ENCODE measurements around the gene STRIT1.
"Not testable (repeated sequence)": the region's sequence is repeated elsewhere in the genome, so short reads cannot be mapped to it uniquely, and the experiment has no call there.

The STRIT1 gene

DNA sequence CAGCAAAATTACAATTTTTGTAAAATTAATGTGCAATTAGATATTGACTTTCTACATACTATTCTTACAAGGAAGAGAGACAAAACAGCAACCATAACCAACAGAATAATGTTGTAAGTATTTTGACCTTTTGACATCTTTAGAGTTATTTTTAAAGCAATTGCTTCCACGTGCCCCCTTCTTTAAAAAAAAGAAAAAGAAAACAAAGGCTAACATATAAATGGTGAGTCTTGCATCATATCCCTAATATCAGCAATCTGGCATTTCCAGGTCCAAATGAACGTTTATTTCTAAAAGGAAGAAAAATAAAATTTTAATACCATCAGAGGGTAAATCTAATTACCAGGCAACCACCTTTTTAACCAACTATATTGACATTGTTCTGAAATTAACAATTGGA lies 19.3 kb upstream of the STRIT1 start:
- ATAC-seq, result no peak

DNA sequence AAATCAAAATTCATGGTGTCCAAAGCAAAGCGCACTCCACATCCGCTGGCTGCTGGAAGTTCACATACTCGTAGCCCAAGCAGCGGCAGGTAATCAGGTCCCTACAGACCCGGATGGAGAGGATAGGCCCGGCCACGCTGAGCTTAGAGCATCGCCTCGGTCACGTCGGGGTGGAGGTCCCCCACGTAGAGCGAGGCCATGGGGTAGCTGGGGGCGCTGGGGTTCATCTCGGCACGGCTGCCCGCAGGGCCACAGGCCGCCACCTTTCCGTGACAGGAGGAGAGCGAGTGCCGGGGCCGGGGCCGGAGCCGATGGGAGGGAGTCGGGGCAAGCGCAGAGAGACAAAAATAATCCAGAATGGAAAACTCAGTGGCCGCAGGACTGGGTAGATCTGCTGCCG lies 16.1 kb upstream of the STRIT1 start:
- ATAC-seq, result no peak

DNA sequence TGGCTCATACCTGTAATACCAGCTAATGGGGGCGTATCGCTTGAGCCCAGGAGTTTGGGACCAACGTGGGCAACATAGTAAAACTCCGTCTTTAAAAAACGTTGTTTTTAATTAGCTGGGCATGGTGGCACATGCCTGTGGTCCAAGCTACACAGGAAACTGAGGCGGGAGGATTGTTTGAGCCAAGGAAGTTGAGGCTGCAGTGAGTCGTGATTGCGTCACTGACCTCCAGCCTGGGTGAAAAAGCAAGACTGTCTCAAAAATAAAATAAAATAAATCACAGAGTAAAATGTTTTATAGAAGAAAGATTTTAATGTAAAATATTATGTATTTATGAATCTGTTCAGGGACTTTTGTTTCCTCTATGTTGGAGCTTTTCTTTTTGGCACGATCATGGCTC lies 15.3 kb upstream of the STRIT1 start:
- no peak for ATAC-seq

DNA sequence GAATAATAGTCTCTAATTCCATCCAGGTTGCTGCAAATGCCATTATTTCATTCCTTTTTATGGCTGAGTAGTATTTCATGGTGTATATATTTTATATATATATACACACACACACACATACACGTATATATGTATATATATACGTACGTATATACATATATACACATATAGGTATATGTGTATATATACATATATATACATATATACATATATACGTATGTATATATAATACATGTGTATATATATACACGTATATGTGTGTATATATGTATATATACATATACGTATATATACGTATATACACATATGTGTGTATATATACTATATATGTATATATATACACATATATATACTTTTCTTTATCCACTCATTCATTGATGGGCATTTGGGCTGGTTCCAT lies 13.7 kb upstream of the STRIT1 start:
- ATAC-seq, result no peak

DNA sequence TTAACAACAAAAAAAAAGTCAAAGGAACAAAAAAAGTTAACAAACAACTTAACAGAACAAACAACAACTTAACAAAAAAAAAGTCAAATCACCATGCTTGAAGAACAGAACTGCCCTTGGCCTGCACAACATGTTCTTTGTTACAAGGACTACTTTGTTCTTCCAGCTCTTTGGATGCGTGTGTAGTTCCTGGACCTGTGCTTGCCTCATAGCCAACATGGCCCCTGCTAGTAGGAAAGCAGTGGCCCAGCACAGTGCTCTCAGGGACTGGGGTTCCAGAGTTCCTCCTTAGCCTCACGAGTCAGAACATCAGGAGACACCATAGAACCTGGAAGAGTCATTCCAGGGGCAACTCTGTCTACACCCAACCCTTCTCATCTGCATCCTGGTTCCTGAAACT lies 10.9 kb upstream of the STRIT1 start:
- ATAC-seq, result no peak

DNA sequence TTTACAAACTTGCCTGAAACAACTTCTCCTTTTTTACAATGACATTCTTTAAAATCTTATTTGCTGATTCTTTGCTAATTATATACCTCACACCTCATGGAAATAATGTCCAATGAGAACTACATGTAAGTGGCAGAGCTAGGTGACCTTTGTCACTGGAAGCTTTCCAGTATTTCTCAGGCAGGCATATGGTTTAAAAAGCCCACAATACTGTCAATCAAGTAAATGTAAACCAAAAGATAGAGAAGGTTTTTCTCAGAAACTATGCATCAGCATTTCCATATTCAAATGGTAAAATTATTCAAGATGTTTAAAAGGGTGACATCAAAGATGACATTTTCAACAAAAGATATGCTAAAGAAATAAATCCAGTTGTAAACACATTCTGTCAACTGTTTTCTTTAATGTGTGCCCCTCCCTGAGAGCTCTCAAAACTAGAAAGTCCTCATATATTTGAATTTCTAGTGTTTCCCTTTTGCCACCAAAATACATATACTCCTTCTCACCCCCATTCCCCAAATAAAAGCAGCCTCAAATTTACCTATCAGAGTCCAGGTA lies 10.1 kb upstream of the STRIT1 start:
- ATAC-seq, result no peak

DNA sequence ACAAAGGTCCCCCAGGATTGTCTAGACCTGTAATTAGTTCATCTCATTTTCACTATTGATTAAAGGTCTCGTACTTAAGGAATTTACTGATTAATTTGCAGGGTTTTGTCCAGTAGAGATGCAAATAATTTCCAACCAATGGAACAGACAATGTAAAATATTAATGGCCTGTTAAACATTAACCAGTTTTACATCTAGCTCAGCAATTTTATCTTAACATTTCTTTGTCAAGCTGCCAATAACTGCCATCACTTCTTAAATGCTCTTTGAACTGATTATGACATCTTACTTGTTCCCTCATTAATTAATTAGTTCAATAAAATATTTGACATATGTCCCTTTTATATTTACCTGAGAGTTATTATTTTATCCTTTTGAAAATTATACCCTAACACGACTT lies 9.4 kb upstream of the STRIT1 start:
- ATAC-seq, result no peak

DNA sequence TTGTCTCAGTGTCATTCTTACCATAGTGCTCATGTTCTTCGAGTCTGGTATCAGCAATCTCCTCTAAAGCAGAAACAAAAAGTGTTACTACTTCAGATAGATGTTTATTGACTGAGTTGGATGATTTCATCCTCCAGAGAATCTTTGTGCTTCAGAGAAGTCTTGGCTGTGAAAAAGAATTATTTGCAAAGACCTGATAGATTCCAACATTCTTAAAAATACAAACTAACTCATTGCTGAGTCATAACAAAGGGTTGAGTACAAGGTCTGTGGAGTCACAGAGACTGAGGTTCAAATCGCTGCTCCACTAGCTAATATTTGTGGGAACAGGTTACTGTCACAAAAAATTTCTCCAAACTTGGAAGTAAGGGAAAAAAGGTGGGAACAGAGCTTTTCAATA lies 9.0 kb upstream of the STRIT1 start:
- no peak for ATAC-seq

DNA sequence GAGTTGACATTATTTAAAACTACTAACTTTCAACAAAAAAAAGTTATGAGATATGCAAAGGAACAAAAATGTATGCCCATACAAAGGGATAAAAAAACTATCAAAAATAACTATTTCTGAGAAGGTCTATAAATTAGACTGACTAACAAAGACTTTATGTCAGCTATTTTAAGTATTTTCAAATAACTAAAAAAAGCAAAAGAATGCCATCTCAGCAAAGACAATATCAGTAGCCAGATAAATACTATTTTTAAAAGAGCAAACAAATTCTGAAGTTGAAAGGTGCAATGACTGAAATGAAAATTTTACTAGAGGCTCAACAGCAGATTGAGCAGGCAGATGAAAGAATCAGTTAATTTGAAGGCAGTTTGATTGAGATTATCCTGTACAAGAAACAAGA lies 3.6 kb upstream of the STRIT1 start:
- ATAC-seq, result no peak

DNA sequence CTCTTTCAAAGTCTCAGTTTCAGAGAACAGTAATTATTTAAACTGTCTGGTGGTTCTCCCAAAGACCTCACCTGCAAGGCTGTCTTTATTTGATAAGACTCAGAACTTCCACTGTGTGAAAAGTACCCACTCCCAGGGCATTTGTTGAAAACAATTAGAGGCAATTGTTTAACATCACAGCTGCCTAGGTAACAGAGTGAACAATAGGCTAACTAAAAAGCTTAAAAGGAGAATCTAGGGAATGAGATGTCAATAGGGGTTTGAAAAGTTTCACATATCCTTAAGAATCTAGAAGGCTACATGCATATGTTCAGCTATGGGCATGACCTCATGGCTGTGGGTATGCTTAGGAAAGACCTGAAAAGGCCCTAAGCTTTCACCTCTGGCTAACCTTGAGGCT lies 2.9 kb upstream of the STRIT1 start:
- ATAC-seq, result no peak

DNA sequence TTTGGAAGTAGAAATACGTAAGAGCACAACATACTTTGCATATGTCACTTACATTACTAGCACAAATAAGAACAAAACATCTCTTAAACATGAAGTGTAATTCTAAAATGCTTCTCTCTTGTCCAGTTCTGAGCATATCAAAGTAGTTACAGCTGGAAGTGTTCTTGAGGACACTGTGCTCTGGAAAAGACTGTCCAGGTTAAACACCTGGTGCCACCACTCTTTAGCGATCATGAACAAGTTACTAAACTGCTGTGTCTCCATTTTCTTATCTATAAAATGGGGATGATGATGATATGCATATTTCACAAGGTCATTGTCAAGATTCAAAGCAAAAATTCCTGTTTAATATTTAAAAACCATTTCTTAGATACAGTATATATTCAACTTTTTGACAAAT lies 790 bp downstream of the STRIT1 start:
- no peak for ATAC-seq

DNA sequence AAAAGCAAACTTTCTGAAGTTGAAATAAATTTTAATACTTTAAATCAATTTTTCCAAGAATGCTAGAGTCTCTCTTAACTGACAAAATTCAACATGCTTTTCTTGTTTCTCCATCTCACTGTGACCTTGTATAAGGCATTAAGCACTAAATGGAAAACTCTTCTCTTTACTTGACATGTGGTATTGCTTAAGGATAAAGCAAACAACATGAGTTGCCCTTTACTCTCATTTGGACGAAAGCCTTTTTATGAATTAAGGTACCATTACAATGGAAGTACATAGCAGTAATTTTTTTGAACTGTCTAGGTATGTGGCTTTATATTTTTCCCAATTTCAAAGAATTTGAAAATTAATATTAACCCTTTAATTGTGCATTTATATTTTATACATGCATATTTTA lies 1.4 kb downstream of the STRIT1 start:
- ATAC-seq, result no peak

DNA sequence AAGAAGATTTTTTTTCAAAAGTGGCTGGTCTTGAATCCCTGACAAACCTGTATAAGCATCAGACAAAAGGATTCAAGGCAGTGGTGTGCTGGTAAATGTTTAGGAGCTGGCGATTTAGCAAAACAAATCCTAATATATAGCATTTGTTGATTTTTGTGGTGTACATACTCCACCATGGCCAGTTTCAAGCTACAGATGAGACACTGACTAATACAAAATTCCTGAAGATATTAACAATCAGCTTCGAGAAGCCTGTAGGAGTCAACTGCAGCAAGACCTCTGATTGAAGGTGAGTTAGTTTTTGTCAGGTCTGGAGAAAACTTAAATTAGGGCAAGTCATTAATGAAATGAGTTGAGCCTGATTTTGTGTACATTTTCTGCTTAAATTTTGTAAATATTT lies 6.7 kb downstream of the STRIT1 start:
- ATAC-seq, result no peak

DNA sequence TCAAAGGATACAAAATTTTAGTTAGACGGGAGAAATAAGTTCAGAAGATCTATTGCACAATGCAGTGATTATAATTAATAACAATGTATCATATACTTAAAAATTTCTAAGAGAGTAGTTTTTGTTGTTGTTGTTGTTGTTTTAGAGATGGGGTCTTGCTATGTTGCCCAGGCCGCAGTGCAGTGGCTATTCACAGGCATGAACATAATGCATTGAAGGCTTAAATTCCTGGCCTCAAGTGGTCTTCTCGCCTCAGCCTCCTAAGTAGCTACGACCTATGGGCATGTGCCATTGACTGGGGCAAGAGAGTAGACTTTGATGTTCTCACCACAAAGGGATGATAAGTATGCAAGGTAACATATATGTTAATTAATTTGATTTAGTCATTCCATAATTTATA lies 7.5 kb downstream of the STRIT1 start:
- ATAC-seq, result no peak

DNA sequence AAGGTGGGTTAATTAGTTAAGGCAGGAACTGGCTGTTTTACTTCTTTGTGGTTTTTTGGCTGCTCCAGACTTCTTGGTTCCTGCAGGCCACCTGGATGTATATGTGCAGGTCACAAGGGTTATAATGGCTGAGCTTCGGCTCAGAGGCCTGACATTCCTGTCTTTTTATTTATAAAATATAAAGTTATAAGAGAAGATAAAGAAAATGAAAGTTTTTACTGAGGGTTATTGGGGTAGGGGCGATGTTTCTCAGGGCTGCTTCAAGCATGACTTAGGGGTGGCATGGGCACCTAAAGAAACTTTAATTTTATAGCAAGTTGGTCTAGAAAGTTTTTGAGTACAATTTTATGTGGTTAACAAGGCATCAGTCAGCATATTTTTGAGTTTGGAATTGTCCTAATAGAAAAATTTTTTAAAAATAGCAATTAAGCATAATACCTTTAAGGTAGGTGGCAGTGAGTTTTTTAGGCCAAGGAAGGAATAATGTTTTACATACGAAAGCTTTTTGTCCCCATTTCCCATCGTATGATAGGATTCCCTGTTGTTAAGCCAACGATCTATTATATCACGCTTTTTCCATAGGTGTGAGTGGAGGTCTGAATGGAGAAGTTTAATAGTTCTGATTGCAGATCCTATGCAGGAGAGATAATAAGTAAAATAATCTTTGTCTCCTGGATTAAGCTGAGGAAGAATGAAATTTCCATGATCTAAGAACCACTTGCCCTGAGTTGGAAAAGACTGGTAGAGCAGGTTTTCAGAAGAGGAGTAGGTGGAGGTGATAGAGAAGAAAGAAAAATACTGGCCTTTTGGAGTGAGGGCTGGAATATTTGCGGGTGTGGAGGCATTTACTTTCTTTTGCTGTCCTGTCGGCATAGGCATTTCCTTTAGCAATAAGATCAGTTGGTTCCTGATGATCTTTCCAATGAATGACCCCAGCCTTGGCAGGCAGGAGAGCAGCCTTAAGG lies 10.1 kb downstream of the STRIT1 start:
- no peak for ATAC-seq

DNA sequence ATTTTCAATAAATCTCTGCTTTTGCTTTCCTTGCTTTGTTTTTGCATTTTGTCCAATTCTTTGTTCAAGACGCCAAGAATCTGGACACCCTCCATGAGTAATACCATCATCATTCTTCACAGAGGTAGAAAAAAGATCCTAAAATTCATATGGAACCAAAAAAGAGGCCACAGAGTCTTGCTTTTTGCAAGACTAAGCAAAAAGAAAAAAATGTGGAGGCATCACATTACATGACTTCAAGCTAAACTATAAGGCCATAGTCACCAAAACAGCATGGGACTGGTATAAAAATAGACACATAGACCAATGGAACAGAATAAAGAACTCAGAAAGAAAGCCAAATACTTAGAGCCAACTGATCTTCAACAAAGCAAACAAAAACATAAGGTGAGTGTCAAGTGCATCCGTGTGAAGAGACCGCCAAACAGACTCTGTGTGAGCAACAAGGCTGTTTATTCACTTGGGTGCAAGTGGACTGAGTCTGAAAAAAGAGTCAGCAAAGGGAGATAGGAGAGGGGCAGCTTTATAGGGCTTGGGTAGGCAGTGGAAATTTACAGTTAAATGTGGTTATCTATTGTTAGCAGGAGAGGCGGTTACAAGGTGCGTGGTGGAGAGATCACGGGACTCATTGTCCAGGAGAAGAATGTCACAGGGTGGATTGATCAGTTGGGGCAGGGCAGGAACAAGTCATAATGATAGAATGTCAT lies 10.9 kb downstream of the STRIT1 start:
- ATAC-seq, result no peak

DNA sequence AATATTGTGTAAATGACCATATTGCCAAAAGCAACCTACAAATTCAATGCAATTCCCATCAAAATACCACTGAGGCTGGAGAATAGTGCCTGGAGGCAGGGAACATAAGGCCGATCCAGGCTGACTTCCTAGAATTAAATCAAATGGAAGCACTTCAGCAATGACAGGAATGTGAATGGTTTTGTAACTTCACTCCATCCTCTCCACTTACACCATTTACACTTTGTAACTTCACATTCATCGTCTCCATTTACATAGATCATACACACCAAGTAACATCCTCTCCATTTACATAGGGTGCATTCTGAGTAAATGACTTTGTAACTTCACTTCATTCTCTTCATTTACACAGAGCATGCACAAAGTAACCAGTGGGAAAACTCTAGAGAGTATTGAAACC lies 11.6 kb downstream of the STRIT1 start:
- ATAC-seq, result no peak

DNA sequence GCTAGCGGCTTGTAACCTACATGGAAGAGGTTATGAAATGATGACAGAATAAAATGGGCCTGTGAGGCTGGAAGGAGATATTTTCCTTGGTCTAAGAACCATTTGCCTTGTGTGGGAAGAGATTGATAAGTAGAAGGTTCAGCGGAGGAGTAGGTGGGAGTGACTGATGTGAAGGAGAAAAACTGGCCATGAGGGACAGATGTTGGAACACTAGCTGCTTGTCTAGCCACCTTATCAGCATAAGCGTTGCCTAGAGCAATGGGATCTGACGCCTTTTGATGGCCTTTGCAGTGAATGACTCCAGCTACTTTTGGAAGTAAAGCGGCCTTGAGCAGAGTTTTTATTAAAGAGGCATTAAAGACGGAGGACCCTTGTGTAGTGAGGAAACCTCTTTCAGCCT lies 17.4 kb downstream of the STRIT1 start:
- ATAC-seq, result not testable (repeated sequence)

DNA sequence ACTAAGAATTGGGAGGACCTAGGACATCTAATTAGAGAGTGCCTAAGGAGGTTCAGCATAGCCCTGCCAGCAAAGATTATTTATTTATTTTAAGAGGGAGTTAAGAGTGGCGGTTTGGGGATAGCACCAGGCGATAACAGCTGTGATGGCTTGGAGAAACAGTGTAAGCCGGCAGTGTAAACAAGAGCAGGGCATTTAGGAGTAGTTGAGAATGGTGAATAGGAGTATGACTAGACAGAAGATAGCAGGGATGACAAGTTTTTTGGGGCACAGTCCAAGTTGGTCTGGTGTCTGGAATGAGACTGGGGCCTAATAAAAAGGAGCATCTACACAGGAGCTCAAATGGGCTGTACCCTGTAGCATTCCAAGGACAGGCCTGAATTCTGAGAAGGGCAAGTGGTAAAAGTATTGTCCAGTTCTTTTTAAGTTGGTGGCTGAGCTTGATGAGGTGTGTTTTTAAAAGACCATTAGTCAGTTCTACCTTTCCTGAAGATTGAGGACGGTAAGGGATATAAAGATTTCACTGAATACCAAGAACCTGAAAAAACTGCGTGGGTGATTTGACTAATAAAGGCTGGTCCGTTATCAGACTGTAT lies 18.2 kb downstream of the STRIT1 start:
- not testable (repeated sequence) for ATAC-seq

DNA sequence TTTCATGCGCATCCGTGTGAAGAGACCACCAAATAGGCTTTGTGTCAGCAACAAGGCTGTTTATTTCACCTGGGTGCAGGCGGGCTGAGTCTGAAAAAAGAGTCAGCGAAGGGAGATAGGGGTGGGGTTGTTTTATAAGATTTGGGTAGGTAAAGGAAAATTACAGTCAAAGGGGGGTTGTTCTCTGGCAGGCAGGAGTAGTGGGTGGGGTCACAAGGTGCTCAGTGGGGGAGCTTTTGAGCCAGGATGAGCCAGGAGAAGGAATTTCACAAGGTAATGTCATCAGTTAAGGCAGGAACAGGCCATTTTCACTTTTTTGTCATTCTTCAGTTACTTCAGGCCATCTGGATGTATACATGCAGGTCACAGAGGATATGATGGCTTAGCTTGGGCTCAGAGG lies 19.0 kb downstream of the STRIT1 start:
- ATAC-seq, result not testable (repeated sequence)

DNA sequence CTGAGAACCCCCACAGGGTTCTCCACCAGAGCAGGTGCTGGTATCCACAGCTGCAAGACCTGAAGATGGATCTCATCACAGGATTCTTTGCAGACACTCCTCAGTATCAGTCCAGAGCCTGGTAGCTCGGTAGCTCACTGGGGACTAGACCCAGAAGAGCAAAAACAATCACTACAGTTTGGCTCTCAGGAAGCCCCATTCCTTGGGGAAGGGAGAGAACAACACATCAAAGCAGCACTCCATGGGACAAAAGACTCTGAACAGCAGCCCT lies 22.2 kb downstream of the STRIT1 start:
- ATAC-seq, result no peak

DNA sequence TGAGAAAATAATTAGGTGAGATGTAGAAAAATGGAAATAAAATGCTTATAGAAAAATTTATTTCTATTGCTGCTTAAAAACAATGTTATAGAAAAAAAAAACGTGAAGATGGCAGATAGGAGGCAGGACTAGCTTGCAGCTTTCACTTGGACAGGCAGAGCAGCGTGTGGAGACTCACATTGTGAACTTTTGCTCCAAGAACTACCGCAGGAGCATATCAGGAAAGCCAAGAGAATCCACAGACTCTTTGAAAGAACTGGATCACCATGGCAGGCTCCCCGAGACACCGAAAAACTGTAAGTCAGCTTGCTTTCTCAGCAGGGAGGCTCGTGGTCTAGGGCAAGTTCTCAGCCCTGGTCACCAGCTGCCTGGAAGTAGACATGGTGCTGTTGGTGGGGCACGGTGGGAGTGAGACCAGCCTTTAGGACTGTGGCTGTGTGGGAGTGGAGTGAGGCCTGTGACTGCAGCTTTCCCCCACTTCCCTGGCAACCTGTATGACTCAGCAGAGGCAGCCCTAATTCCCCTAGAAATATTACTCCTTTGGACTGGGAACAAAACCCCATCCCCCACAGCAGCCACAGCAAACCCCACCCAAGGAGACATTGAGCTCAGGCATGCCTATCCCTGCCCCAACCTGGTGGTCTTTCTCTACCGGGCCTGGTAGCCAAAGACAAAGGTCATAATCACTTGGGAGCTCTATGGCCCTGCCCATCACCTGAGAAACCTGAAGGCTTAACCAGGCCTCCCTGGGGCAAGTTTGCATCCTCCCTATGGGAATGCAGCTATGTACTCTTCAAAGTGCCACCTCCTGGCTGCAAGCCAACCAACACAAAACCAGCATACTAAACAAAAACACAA lies 22.8 kb downstream of the STRIT1 start:
- ATAC-seq, result no peak

DNA sequence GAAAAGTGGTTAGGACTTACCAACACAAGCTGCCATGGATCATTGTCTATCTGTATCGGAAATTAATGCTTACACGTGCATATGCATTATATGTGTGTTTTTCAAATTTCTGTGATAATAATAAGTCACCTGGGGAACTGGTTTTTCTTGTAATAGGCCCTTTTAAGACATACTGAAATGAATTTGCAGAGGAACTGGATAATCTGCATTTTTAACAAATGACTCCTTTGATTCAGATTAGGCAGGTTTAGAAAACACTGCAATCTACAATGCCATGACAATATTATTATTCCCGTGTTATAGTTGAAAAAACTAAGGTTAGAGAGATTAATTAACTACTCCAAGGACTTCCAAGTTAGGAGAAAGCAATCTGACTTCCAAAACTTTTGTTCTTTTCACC lies 23.4 kb downstream of the STRIT1 start:
- no peak for ATAC-seq

Data from activated CD4-positive, CD25-positive, alpha-beta regulatory T cell treated with anti-CD3 and anti-CD28 coated beads, Interleukin-2, amount 50 U/mL, for 24 hours (primary cell).